HG02884 (cell line): Measurements from ENCODE around the gene AFF2.

ENCODE experiments used
- ATAC-seq: cut with Tn5 transposase; IDR thresholded peaks from one replicate; pipeline ENCODE4 v1.9.1; 2021; ENCODE audit warnings: mild to moderate bottlenecking, moderate library complexity; ENCODE audit not compliant: unreplicated experiment

Gene AFF2

GRCh38 chrX:149045645-149046210, 545.3 kb downstream of the AFF2 start:
- no peak for ATAC-seq
